ENCODE data around the gene ACYP2. TPM values are rescaled to one million over a fixed set of nuclear protein-coding genes. Genes with fewer than 3 reads are reported as not detected.
"Not testable (repeated sequence)": the region's sequence is repeated elsewhere in the genome, so short reads cannot be mapped to it uniquely, and the experiment has no call there.

ACYP2 gene
- total RNA-seq, 1 donor from 2014 or later: 76.7 TPM

DNA sequence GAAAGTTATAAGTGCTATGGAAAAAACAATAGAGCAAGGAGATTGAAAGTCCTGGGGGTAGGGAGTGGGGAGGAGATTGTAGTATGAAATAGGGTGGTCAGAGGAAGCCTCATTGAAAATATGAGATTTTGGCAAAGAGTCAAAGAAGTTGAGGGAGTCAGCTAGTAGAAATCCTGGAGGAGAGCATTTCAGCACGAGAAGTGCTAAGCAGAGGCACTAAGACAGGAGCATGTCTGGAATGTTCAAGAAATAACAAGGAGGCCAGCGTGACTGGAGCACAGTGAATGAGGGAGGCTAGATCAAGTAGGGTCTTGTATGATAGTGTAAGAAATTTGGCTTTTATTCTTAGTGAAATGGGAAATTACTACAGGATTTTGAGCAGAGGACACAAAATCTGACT, 142.8 kb downstream of the ACYP2 start:
- no peak for DNase-seq
- Histone ChIP-seq H3K27ac (replicated peaks) (no peak overlapping the region), H3K4me1 (no peaks in the 10 kb centered on the region), H3K36me3 (no peaks in the 10 kb centered on the region), H3K27me3 (ENCODE audit: low read depth) (no peaks in the 10 kb centered on the region), H3K9me3 (replicated peaks) (no peaks in the 10 kb centered on the region), H3K4me3 (no peak overlapping the region)
- intact Hi-C loops (cut with micrococcal nuclease): no loop called here
- no peak for TF ChIP-seq CTCF (IDR thresholded peaks at IDR 0.05; ENCODE audit: borderline replicate concordance)

- intact Hi-C loops (cut with micrococcal nuclease): no loop called here
- TF ChIP-seq CTCF (IDR thresholded peaks at IDR 0.05; ENCODE audit: borderline replicate concordance): no peak
- no peak for DNase-seq
- no peak overlapping the region for H3K27ac ChIP-seq (replicated peaks)
- no peaks in the 10 kb centered on the region for H3K36me3 ChIP-seq
- no peaks in the 10 kb centered on the region for H3K4me1 ChIP-seq
- H3K4me3 ChIP-seq: no peak overlapping the region
- no peaks in the 10 kb centered on the region for H3K9me3 ChIP-seq (replicated peaks)
- H3K27me3 ChIP-seq (ENCODE audit: low read depth): no peaks in the 10 kb centered on the region
Observed at GRCh38 chr2:54259413-54260240, 144.2 kb downstream of the ACYP2 start.

DNA sequence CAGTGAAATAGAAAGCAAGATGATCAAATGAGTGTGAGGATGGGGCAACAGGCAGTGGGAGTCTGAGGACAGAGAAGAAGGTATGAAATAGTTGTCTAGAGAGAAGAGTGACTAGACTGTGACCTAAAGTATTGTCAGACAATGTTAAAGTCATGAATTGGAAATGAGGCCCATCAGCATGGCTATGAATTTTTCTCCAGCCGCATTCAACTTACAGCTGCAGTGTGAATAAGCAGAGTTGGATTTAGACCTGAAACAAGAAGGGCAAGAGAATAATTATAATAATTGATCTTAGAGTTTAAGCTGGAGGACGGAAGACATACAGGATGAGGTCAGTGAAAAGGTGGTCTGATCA, 144.8 kb downstream of the ACYP2 start:
- no peak for TF ChIP-seq CTCF (IDR thresholded peaks at IDR 0.05; ENCODE audit: borderline replicate concordance)
- Histone ChIP-seq H3K27me3 (ENCODE audit: low read depth) (no peaks in the 10 kb centered on the region), H3K36me3 (no peaks in the 10 kb centered on the region), H3K4me3 (no peak overlapping the region), H3K9me3 (replicated peaks) (no peaks in the 10 kb centered on the region), H3K4me1 (no peaks in the 10 kb centered on the region), H3K27ac (replicated peaks) (no peak overlapping the region)
- no peak for DNase-seq
- intact Hi-C loops (cut with micrococcal nuclease): no loop called here

DNA sequence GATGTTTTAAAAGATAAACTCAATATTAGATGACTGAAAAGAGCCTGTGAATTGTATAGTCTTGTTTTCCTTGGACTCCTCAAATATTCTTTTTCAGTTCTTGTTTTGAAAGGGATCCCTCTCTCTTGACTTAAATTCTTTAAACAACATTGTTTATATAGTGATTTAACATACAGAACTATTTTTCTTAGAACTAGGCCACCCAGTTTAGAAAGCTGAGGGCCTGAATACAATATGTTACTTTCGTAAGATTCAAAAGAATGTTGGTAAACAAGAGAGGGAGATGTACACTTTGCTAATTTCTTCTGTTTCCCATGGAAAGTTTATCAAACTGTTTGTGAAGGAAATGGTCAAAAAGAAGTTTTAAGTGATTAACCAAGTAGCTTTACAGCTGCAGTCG, 146.1 kb downstream of the ACYP2 start:
- intact Hi-C loops (cut with micrococcal nuclease): no loop called here
- H3K4me3 ChIP-seq: no peak overlapping the region

GRCh38 chr2:54262015-54262765, 146.8 kb downstream of the ACYP2 start:
- no peak for DNase-seq
- intact Hi-C loops (cut with micrococcal nuclease): no loop called here
- Histone ChIP-seq H3K4me1 (no peaks in the 10 kb centered on the region), H3K27ac (replicated peaks) (no peak overlapping the region), H3K27me3 (ENCODE audit: low read depth) (no peaks in the 10 kb centered on the region), H3K9me3 (replicated peaks) (no peaks in the 10 kb centered on the region), H3K4me3 (no peak overlapping the region), H3K36me3 (no peaks in the 10 kb centered on the region)
- no peak for TF ChIP-seq CTCF (IDR thresholded peaks at IDR 0.05; ENCODE audit: borderline replicate concordance)

More for the DNA sequence above, 146.1 kb downstream of the ACYP2 start:
- DNase-seq: no peak
- Histone ChIP-seq H3K9me3 (replicated peaks) (no peaks in the 10 kb centered on the region), H3K36me3 (no peaks in the 10 kb centered on the region), H3K27ac (replicated peaks) (no peak overlapping the region), H3K4me1 (no peaks in the 10 kb centered on the region), H3K27me3 (ENCODE audit: low read depth) (no peaks in the 10 kb centered on the region)
- no peak for TF ChIP-seq CTCF (IDR thresholded peaks at IDR 0.05; ENCODE audit: borderline replicate concordance)

DNA sequence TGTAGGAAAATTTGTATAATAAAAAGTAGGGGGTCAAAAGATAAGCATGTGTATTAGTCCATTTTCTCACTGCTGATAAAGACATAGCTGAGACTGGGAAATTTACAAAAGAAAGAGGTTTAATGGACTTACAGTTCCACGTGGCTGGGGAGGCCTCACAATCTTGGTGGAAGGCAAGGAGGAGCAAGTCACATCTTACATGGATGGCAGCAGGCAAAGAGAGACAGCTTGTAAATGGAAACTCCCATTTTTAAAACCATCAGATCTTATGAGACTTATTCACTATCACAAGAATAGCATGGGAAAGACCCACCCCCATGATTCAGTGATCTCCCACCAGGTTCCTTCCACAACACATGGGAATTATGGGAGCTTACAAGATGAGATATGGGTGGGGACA, 149.7 kb downstream of the ACYP2 start:
- H3K27ac ChIP-seq (replicated peaks); H3K4me1 ChIP-seq; H3K27me3 ChIP-seq (ENCODE audit: low read depth); H3K9me3 ChIP-seq (replicated peaks); DNase-seq; intact Hi-C loops (cut with micrococcal nuclease); H3K4me3 ChIP-seq; H3K36me3 ChIP-seq: not testable (repeated sequence)
